Measurements from ENCODE around the gene TNFRSF18.
A peak's percentile ranks its signal among the peaks of the same experiment; 100 is the strongest.

Gene TNFRSF18

DNA sequence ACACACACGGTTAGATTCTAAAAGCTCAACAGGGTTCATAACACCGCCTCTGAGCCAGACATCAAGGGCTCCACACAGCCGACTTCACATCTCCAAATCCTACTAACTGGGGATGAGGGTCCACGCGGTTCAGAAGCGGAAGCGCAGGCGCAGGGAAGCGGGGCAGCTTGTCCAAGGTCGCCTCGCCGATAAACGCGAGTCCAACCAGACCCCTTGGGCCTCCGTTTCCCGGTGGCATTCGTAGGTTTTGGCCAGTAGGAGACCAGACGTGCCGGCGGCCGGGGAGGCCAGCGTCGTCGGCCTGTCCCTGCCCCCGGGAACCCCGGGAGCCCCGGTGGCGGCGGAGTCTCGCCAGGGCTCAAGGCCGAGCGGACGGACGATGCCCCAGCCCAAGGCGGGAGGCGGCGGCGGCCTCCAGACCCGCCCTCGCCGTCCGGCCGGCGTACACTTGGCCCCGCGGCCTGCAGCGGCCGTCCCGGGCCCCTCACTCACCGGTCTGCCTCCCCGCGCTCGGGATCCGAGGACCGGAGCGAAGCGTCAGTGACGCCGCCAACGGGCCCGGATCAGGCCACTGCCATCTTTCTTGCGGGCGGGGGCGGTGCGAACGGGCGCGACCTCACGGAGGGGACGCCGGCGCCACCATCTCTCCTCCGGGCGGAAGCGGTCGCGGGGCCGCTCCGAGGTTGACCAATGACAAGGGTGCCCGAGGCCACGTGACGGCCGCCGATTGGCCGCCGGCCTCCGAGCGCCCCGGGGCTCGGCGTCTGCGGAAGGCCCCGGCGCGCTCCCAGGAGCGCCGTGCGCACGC lies 25.2 kb upstream of the TNFRSF18 start, which contains the start of gene SDF4:
Gene SDF4, minus strand, starts transcription at position 602 of the 808 bp plus-strand sequence. CDS start 3,229 bp downstream, outside the sequence.
- peaks cover 3% of the 10 kb centered on the region for H3K27me3 ChIP-seq (ENCODE audit: control insufficient read depth, insufficient read depth, low read length)
- no peaks in the 10 kb centered on the region for H3K9me3 ChIP-seq (ENCODE audit: control insufficient read depth, low read length)
- peak within 1 kb of the TSS; percentile 97 for H3K4me3 ChIP-seq (ENCODE audit: low read length)
- peaks cover 4% of the 10 kb centered on the region for H3K36me3 ChIP-seq (ENCODE audit: control insufficient read depth, insufficient read depth, low read length)
- H3K4me1 ChIP-seq (ENCODE audit: control insufficient read depth, insufficient read depth, low read length) = peaks cover 21% of the 10 kb centered on the region
- peak within 1 kb of the TSS; percentile 91 for H3K9ac ChIP-seq (ENCODE audit: low read length)

DNA sequence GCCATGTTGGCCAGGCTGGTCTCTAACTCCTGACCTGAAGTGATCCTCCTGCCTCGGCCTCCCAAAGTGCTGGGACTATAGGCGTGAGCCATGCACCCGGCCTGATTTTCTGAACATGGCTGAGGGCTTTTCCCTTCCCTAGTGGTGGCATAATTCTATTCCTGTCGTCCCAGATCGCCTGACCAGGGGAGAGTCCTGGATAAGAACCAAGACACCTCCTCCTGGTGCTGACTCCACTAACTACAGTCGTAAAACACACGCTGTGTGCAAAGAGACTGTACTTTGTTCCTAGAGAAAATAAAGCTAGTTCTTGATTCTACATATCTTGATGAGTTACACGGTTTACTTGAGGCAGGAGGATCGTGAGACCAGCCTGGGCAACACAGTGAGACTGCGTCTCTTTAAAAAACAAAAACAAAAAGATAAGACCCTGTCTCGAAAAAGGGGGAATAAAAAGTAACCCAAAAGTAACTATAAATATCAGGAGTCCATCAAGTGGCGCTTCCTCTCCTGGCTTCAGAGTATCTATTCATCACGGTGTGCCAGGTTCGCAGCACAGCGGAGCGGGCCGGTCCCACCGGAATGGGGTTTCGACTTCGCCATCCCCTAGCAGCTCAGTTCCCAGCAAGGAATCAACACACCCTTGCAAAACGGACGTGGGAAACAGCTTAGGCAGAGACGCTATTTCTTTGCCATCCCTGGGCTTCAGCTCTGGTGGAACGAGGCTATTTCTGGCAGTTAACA lies 24.4 kb upstream of the TNFRSF18 start:
- peaks cover 22% of the 10 kb centered on the region for H3K4me1 ChIP-seq (ENCODE audit: control insufficient read depth, insufficient read depth, low read length)
- H3K9me3 ChIP-seq (ENCODE audit: control insufficient read depth, low read length) = no peaks in the 10 kb centered on the region
- peak overlapping the region; percentile 97 for H3K4me3 ChIP-seq (ENCODE audit: low read length)
- peak overlapping the region; percentile 91 for H3K9ac ChIP-seq (ENCODE audit: low read length)
- no peaks in the 10 kb centered on the region for H3K27me3 ChIP-seq (ENCODE audit: control insufficient read depth, insufficient read depth, low read length)
- peaks cover 5% of the 10 kb centered on the region for H3K36me3 ChIP-seq (ENCODE audit: control insufficient read depth, insufficient read depth, low read length)

DNA sequence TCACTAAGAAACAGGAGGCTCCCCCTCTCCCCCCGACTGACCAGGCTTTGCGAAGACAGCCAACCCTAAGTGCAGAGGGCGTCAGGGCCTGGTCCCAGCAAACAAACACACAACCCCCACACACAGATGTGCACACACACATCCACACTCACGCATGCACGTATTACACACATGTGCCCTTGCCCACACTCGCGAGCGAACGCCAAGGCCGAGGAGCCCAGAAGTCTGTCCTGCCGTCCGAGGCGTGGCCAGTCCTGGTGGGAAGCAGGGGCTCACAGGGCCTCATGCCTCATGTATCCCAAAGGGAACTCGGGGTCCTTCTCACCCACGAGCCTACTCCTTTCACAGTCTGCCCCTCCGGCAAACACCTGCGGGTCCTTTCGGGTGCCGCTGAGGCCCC lies 23.4 kb upstream of the TNFRSF18 start:
- H3K36me3 ChIP-seq (ENCODE audit: control insufficient read depth, insufficient read depth, low read length) = peaks cover 5% of the 10 kb centered on the region
- H3K4me1 ChIP-seq (ENCODE audit: control insufficient read depth, insufficient read depth, low read length) = peaks cover 33% of the 10 kb centered on the region
- H3K9ac ChIP-seq (ENCODE audit: low read length) = peak overlapping the region; percentile 16
- no peaks in the 10 kb centered on the region for H3K27me3 ChIP-seq (ENCODE audit: control insufficient read depth, insufficient read depth, low read length)
- no peaks in the 10 kb centered on the region for H3K9me3 ChIP-seq (ENCODE audit: control insufficient read depth, low read length)
- H3K4me3 ChIP-seq (ENCODE audit: low read length) = no peak overlapping the region

DNA sequence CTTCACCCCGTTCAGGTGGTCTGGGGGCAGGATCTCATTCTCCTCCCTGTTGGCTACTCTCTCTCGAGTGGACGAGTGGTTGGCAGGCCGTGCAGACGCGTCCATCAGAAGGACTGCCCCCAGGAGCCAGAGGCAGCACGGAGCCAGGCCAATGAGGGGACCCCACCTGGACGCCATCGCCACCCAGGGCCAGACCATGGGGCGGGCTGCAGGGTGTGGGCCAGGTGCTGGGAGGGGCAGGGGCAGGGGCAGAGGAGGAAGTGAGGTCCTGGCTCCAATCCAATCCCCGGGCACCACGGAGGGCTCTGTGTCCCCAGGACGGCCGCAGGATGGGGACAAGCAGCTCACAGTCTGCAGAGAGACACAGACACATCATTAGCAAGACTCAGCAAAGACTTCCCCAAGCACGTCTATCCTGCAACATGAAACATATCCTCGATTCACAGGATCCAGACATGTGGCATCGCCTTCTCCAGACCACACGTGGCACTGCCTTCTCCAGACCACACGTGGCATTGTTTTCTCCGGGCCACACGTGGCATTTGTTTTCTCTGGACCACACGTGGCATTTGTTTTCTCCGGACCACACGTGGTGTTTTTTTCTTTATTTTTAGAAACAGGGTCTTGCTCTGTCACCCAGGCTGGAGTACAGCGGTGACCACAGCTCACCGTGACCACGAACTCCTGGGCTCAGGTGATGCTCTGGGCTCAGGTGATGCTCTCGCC lies 22.4 kb upstream of the TNFRSF18 start:
- Histone ChIP-seq H3K9ac (ENCODE audit: low read length) (no peak overlapping the region), H3K9me3 (ENCODE audit: control insufficient read depth, low read length) (no peaks in the 10 kb centered on the region), H3K4me3 (ENCODE audit: low read length) (no peak overlapping the region), H3K27me3 (ENCODE audit: control insufficient read depth, insufficient read depth, low read length) (no peaks in the 10 kb centered on the region), H3K36me3 (ENCODE audit: control insufficient read depth, insufficient read depth, low read length) (peaks cover 5% of the 10 kb centered on the region), H3K4me1 (ENCODE audit: control insufficient read depth, insufficient read depth, low read length) (peaks cover 34% of the 10 kb centered on the region)

DNA sequence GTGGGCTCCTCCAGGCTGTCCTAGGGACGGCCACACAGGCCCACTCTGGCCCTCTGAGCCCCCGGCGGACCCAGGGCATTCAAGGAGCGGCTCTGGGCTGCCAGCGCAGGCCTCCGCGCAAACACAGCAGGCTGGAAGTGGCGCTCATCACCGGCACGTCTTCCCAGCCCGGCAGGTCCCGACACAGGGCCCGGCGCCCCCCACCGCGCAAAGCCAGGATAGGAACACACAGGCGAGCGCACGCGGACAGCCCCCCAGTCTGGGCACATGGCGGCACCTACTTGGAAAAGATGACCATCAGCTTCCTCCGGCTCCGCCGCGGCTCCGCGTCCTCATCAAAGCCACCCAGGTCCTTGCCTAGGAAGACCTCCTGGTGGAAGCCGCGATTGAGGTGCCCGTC lies 21.8 kb upstream of the TNFRSF18 start:
- no peak overlapping the region for H3K4me3 ChIP-seq (ENCODE audit: low read length)
- no peak overlapping the region for H3K9ac ChIP-seq (ENCODE audit: low read length)
- peaks cover 5% of the 10 kb centered on the region for H3K36me3 ChIP-seq (ENCODE audit: control insufficient read depth, insufficient read depth, low read length)
- no peaks in the 10 kb centered on the region for H3K9me3 ChIP-seq (ENCODE audit: control insufficient read depth, low read length)
- H3K4me1 ChIP-seq (ENCODE audit: control insufficient read depth, insufficient read depth, low read length) = peaks cover 30% of the 10 kb centered on the region
- H3K27me3 ChIP-seq (ENCODE audit: control insufficient read depth, insufficient read depth, low read length) = no peaks in the 10 kb centered on the region

DNA sequence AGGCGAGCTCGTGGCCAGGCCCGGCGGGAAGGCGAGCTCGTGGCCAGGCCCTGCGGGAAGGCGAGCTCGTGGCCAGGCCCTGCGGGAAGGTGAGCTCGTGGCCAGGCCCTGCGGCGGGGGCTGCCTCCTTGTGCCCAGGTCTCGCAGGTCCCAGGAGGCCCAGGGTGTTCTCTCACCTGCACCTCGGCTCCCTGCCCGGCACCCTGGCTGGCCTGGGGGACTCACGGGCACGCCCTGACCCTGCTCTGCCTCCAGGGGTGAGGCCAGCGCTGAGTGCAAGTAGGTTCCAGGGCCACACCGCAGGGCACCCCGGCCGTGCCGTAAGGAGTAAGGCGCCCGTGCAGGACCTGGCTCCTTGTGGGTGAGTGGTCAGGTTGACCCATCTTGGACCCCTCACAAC lies 21.0 kb upstream of the TNFRSF18 start:
- Histone ChIP-seq H3K4me3 (ENCODE audit: low read length) (no peak overlapping the region), H3K9me3 (ENCODE audit: control insufficient read depth, low read length) (no peaks in the 10 kb centered on the region), H3K36me3 (ENCODE audit: control insufficient read depth, insufficient read depth, low read length) (peaks cover 10% of the 10 kb centered on the region), H3K27me3 (ENCODE audit: control insufficient read depth, insufficient read depth, low read length) (no peaks in the 10 kb centered on the region), H3K9ac (ENCODE audit: low read length) (no peak overlapping the region), H3K4me1 (ENCODE audit: control insufficient read depth, insufficient read depth, low read length) (peaks cover 25% of the 10 kb centered on the region)

DNA sequence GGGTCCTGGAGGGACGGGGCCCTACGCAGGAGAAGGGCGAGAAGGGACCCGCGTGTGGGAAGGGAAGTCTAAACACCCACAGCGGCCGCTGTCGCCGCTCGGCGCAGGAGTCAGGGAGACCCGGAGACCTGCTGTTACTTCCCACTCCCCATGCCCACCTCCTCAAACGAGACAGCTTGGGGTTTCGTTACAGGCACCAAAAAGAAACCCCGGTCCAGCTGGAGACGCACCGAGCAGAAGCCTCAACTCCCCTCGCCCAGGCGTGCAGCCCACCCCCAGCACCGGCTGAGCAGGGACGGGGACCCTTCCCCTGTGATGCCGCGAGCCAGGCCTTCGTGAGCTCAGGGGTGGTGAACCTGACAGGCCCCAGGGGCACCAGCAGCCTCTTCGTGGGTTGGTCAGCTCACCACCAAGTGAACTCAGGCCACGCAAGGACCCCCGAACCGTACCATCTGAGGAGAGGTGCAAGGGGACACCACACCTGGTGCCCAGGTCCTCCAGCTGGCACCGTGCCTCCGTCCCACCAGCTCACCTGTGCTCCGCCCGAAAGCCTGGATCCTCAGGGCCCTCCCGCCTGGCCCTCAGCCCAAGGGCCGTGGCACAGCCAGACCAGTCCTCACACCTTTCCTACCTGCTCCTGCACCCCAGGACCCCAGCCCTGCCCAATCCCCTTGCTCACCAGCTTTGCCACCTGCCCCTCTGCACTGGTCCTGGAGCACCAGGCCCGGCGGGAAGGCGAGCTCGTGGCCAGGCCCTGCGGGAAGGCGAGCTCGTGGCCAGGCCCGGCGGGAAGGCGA lies 20.4 kb upstream of the TNFRSF18 start:
- H3K4me1 ChIP-seq (ENCODE audit: control insufficient read depth, insufficient read depth, low read length) = peaks cover 31% of the 10 kb centered on the region
- H3K4me3 ChIP-seq (ENCODE audit: low read length) = no peak overlapping the region
- H3K9ac ChIP-seq (ENCODE audit: low read length) = no peak overlapping the region
- no peaks in the 10 kb centered on the region for H3K9me3 ChIP-seq (ENCODE audit: control insufficient read depth, low read length)
- H3K27me3 ChIP-seq (ENCODE audit: control insufficient read depth, insufficient read depth, low read length) = no peaks in the 10 kb centered on the region
- H3K36me3 ChIP-seq (ENCODE audit: control insufficient read depth, insufficient read depth, low read length) = peaks cover 10% of the 10 kb centered on the region

DNA sequence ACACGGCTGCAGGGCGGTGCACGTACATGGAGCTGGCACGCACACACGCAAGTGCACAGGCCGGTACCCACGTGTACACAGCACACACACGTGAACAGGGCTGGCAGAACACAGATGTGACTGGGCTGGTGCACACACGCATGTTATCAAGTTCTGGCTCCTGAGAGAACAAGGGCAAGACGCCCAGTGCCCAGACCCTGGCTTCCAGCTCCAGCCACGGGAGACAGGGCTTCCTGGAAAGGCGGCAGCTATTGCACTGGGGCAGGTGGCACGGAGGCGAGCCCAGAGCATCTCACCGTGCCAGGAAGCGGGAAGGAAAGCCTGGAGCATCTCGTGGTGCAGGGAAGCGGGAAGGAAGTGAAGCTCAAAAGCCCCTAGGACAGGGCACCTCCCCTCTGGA lies 19.5 kb upstream of the TNFRSF18 start:
- Histone ChIP-seq H3K4me3 (ENCODE audit: low read length) (no peak overlapping the region), H3K4me1 (ENCODE audit: control insufficient read depth, insufficient read depth, low read length) (peaks cover 32% of the 10 kb centered on the region), H3K9me3 (ENCODE audit: control insufficient read depth, low read length) (no peaks in the 10 kb centered on the region), H3K9ac (ENCODE audit: low read length) (no peak overlapping the region), H3K36me3 (ENCODE audit: control insufficient read depth, insufficient read depth, low read length) (peaks cover 10% of the 10 kb centered on the region), H3K27me3 (ENCODE audit: control insufficient read depth, insufficient read depth, low read length) (no peaks in the 10 kb centered on the region)

DNA sequence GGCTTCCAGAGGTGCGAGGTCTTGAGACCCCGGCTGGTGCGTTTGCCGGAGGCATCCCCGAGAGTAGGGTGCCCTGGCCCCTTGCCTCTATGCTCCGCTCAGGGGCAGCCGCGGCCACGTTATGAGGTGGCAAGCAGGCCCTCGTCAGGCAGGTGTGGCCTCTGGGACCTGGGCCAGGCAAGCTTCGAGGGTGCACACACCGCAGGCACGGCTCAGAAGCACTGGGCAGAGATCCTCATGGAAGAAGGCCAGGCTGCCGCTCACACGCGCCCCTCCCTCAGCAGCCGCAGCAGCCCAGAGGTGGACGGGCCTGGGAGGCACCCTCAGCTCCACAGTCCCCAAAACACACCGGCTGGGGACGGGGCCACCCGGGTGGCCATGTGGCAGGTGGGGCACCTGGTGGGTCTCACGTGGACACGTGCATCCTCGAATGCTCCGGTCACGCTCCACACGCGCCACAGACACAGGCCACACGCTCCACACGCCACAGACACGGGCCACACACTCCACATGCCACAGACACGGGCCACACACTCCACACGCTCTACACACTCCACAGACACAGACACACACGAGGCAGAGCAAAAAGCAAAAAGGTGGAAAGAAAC lies 18.9 kb upstream of the TNFRSF18 start:
- Histone ChIP-seq H3K9me3 (ENCODE audit: control insufficient read depth, low read length) (no peaks in the 10 kb centered on the region), H3K4me3 (ENCODE audit: low read length) (no peak overlapping the region), H3K27me3 (ENCODE audit: control insufficient read depth, insufficient read depth, low read length) (no peaks in the 10 kb centered on the region), H3K4me1 (ENCODE audit: control insufficient read depth, insufficient read depth, low read length) (peaks cover 28% of the 10 kb centered on the region), H3K36me3 (ENCODE audit: control insufficient read depth, insufficient read depth, low read length) (peaks cover 10% of the 10 kb centered on the region), H3K9ac (ENCODE audit: low read length) (no peak overlapping the region)

DNA sequence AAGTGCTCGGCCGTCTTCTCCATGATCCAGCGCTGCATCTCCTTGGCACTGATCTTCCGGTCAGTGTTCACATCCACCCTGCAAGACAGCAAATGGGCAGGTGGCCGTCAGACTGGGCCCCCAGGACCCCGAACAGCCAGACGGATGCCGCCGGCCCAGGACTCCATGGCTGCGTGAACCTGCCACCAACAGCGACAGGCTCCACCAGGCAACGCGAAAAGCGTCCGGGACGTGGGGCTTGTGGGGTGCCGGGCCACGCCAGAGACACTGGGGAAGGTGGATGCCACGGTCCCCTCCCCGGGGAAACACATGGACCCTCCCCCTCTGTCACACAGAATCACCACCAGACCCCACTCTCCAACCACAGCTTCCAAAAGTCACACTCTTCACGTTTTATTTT lies 17.5 kb upstream of the TNFRSF18 start:
- H3K27me3 ChIP-seq (ENCODE audit: control insufficient read depth, insufficient read depth, low read length) = no peaks in the 10 kb centered on the region
- H3K9me3 ChIP-seq (ENCODE audit: control insufficient read depth, low read length) = no peaks in the 10 kb centered on the region
- H3K36me3 ChIP-seq (ENCODE audit: control insufficient read depth, insufficient read depth, low read length) = peaks cover 10% of the 10 kb centered on the region
- H3K4me1 ChIP-seq (ENCODE audit: control insufficient read depth, insufficient read depth, low read length) = peaks cover 22% of the 10 kb centered on the region
- no peak overlapping the region for H3K4me3 ChIP-seq (ENCODE audit: low read length)
- no peak overlapping the region for H3K9ac ChIP-seq (ENCODE audit: low read length)

DNA sequence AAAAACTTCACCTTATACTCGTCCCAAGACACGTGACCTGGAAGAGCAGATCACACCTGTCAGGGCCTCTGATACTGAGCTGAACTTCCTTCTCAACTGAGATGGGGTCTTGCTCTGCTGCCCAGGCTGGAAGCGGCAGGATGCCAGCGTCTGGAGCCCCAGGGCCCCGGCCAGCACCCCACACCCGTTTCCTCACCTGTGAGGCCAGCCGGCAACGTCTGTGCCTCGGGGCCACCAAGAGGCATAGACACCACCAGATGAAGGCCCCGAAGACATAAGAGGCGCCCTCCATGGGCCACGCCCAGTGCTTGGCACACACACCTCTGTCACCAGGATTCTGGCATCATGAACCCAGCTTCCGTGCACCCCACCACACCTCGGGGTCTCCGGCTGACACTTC lies 16.9 kb upstream of the TNFRSF18 start:
- H3K9ac ChIP-seq (ENCODE audit: low read length) = no peak overlapping the region
- no peaks in the 10 kb centered on the region for H3K9me3 ChIP-seq (ENCODE audit: control insufficient read depth, low read length)
- H3K27me3 ChIP-seq (ENCODE audit: control insufficient read depth, insufficient read depth, low read length) = no peaks in the 10 kb centered on the region
- H3K4me3 ChIP-seq (ENCODE audit: low read length) = no peak overlapping the region
- peaks cover 22% of the 10 kb centered on the region for H3K4me1 ChIP-seq (ENCODE audit: control insufficient read depth, insufficient read depth, low read length)
- peaks cover 10% of the 10 kb centered on the region for H3K36me3 ChIP-seq (ENCODE audit: control insufficient read depth, insufficient read depth, low read length)

Data from mucosa of stomach (tissue), 1 donor.